Caco-2 (cell line): ENCODE data around the gene ZNF155. TPM values are rescaled to one million over a fixed set of nuclear protein-coding genes. Genes with fewer than 3 reads are reported as not detected.
A peak's percentile ranks its signal among the peaks of the same experiment; 100 is the strongest.

Experiments used
- BruUV-seq: library from RNA; stranded (reverse); fragments of 400-500 nt; replicated peaks from 2 replicates; lab custom pipeline; 2021; lab: Mats Ljungman, UMichigan
- CTCF ChIA-PET: fragments of 300-600 bp; sonication (Branson Sonifier 250); formaldehyde crosslinking; loops from one replicate; lab custom pipeline; 2022; ENCODE audit warnings: antibody characterized with exemption; lab: Charles Lee
- POLR2A ChIA-PET: fragments of 300-600 bp; sonication (Branson Sonifier 250); formaldehyde crosslinking; loops from one replicate; lab custom pipeline; 2022; ENCODE audit warnings: antibody characterized with exemption; lab: Charles Lee
- DNase-seq, 2 experiments: peaks; one replicate each; pipeline versions ENCODE4 v3.0.0 to v3.0.0-alpha.2; 2020 to 2022
- H3K27me3 ChIP-seq: replicated peaks from 2 replicates; pipeline ENCODE4 v1.6.0; 2011; ENCODE audit warnings: low read length; ENCODE audit not compliant: control insufficient read depth, insufficient read depth
- H3K36me3 ChIP-seq: 2 replicates; pipeline ENCODE4 v1.5.1; 2011; ENCODE audit warnings: low read length; ENCODE audit not compliant: control insufficient read depth, insufficient read depth
- H3K4me1 ChIP-seq: fragments of 250-450 bp; sonication (Bioruptor Pico); 2 replicates; pipeline ENCODE4 v1.5.1; 2020; ENCODE audit warnings: mild to moderate bottlenecking
- H3K4me3 ChIP-seq: 2 replicates; pipeline ENCODE4 v1.5.1; 2011; ENCODE audit warnings: low read depth, mild to moderate bottlenecking, control low read depth, low read length
- H3K9me3 ChIP-seq: fragments of 250-450 bp; sonication (Bioruptor Pico); 2 replicates; pipeline ENCODE4 v1.5.1; 2020; ENCODE audit warnings: mild to moderate bottlenecking, moderate library complexity
- H3K27ac Mint-ChIP-seq: one replicate; pipeline ENCODE4 v1.8.0; 2022; ENCODE audit warnings: mixed read lengths; ENCODE audit not compliant: unreplicated experiment
- H3K27me3 Mint-ChIP-seq: one replicate; pipeline ENCODE4 v1.8.0; 2022; ENCODE audit warnings: mixed read lengths; ENCODE audit not compliant: insufficient read depth, unreplicated experiment
- H3K36me3 Mint-ChIP-seq: one replicate; pipeline ENCODE4 v1.8.0; 2022; ENCODE audit warnings: mild to moderate bottlenecking, mixed read lengths; ENCODE audit not compliant: insufficient read depth, unreplicated experiment
- H3K4me1 Mint-ChIP-seq: one replicate; pipeline ENCODE4 v1.8.0; 2022; ENCODE audit warnings: low read depth, mixed read lengths; ENCODE audit not compliant: unreplicated experiment
- H3K4me3 Mint-ChIP-seq: one replicate; pipeline ENCODE4 v1.8.0; 2022; ENCODE audit warnings: mild to moderate bottlenecking, moderate library complexity, mixed read lengths; ENCODE audit not compliant: unreplicated experiment
- H3K9me3 Mint-ChIP-seq: one replicate; pipeline ENCODE4 v1.8.0; 2022; ENCODE audit warnings: mixed read lengths; ENCODE audit not compliant: unreplicated experiment
- intact Hi-C: fragments of 100-400 bp; cut with micrococcal nuclease; formaldehyde crosslinking; loops from one replicate; pipeline ENCODE4 v1.10.0; 2022; ENCODE audit not compliant: unreplicated experiment
- total RNA-seq: library from RNA; stranded (reverse); gene quantifications from 2 replicates; pipeline ENCODE4 v1.2.3, GENCODE V29; 2022
- TF ChIP-seq, protein P1 (sequence below), 2 experiments: fragments of 200-600 bp in 1 of 2; IDR thresholded peaks; 1 replicate in 1 of 2; 2 replicates in 1 of 2; pipeline versions ENCODE4 v1.5.1 to v1.8.0; 2011 to 2022; ENCODE audit warnings: antibody characterized with exemption in 1 of 2, control low read depth in 1 of 2, inconsistent platforms in 1 of 2, low read depth in 1 of 2, low read length in 1 of 2, mild to moderate bottlenecking in 1 of 2, moderate library complexity in 1 of 2; ENCODE audit not compliant: insufficient read depth in 1 of 2, severe bottlenecking in 1 of 2, unreplicated experiment in 1 of 2

Gene ZNF155
- total RNA-seq, 1 experiment from 2014 or later = 9.4 TPM

DNA sequence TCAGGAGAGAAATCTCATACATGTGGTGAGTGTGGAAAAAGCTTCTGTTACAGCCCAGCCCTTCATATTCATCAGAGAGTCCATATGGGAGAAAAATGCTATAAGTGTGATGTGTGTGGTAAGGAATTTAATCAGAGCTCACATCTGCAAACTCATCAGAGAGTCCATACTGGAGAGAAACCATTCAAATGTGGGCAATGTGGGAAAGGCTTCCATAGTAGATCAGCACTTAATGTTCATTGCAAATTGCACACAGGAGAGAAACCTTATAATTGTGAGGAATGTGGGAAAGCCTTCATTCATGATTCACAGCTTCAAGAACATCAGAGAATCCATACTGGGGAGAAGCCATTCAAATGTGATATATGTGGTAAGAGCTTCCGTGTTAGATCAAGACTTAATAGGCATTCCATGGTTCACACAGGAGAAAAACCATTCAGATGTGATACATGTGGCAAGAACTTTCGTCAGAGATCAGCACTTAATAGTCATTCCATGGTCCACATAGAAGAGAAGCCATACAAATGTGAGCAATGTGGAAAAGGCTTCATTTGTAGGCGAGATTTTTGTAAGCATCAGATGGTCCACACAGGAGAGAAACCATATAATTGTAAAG is 17.8 kb upstream of the ZNF155 start:
- Histone ChIP-seq H3K4me1 (no peaks in the 10 kb centered on the region), H3K27me3 (no peaks in the 10 kb centered on the region; the same call in 1 of the 2 replicates), H3K9me3 (peaks cover 60% of the 10 kb centered on the region), H3K4me3 (no peak overlapping the region), H3K36me3 (peaks cover 6% of the 10 kb centered on the region)
- TF ChIP-seq, protein P1, sequence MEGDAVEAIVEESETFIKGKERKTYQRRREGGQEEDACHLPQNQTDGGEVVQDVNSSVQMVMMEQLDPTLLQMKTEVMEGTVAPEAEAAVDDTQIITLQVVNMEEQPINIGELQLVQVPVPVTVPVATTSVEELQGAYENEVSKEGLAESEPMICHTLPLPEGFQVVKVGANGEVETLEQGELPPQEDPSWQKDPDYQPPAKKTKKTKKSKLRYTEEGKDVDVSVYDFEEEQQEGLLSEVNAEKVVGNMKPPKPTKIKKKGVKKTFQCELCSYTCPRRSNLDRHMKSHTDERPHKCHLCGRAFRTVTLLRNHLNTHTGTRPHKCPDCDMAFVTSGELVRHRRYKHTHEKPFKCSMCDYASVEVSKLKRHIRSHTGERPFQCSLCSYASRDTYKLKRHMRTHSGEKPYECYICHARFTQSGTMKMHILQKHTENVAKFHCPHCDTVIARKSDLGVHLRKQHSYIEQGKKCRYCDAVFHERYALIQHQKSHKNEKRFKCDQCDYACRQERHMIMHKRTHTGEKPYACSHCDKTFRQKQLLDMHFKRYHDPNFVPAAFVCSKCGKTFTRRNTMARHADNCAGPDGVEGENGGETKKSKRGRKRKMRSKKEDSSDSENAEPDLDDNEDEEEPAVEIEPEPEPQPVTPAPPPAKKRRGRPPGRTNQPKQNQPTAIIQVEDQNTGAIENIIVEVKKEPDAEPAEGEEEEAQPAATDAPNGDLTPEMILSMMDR (IDR thresholded peaks at IDR 0.05; ENCODE audit: insufficient read depth in 1 of 2, low read depth in 1 of 2, low read length in 1 of 2, severe bottlenecking in 1 of 2, unreplicated experiment in 1 of 2) = no peak
- intact Hi-C loops = no loop called here
- Mint-ChIP-seq H3K36me3 (peaks cover 45% of the 10 kb centered on the region), H3K27ac (no peak overlapping the region), H3K9me3 (peaks cover 65% of the 10 kb centered on the region), H3K27me3 (no peaks in the 10 kb centered on the region), H3K4me3 (no peak overlapping the region), H3K4me1 (no peaks in the 10 kb centered on the region)
- DNase-seq = no peak
- POLR2A ChIA-PET = no interaction called here
- BruUV-seq = no TSS peak
- CTCF ChIA-PET = no interaction called here

GRCh38 chr19:43976732-43977131 is 7.3 kb upstream of the ZNF155 start:
- H3K36me3 ChIP-seq = no peaks in the 10 kb centered on the region
- CTCF ChIA-PET = no interaction called here
- H3K36me3 Mint-ChIP-seq = peaks cover 8% of the 10 kb centered on the region
- TF ChIP-seq, protein P1 (IDR thresholded peaks at IDR 0.05; ENCODE audit: insufficient read depth in 1 of 2, low read depth in 1 of 2, low read length in 1 of 2, severe bottlenecking in 1 of 2, unreplicated experiment in 1 of 2) = no peak
- peaks cover 30% of the 10 kb centered on the region for H3K9me3 ChIP-seq
- H3K27ac Mint-ChIP-seq = no peak overlapping the region
- DNase-seq = no peak
- POLR2A ChIA-PET = no interaction called here
- H3K4me3 ChIP-seq = no peak overlapping the region
- no TSS peak for BruUV-seq
- no peaks in the 10 kb centered on the region for H3K27me3 ChIP-seq
- H3K9me3 Mint-ChIP-seq = peaks cover 34% of the 10 kb centered on the region
- intact Hi-C loops = no loop called here
- no peak overlapping the region for H3K4me3 Mint-ChIP-seq
- H3K4me1 ChIP-seq = no peaks in the 10 kb centered on the region
- no peaks in the 10 kb centered on the region for H3K4me1 Mint-ChIP-seq
- no peaks in the 10 kb centered on the region for H3K27me3 Mint-ChIP-seq

GRCh38 chr19:43983544-43983911 is 460 bp upstream of the ZNF155 start:
- TF ChIP-seq, protein P1 (IDR thresholded peaks at IDR 0.05; ENCODE audit: insufficient read depth in 1 of 2, low read depth in 1 of 2, low read length in 1 of 2, severe bottlenecking in 1 of 2, unreplicated experiment in 1 of 2) = no peak
- H3K9me3 Mint-ChIP-seq = peaks cover 4% of the 10 kb centered on the region
- intact Hi-C loops = loop anchor here (5.0 to 10.0 kb wide), 2 partner anchors 46 to 181 kb away; partner anchors contain the start of genes ZNF226 and ZNF45
- Histone ChIP-seq H3K4me3 (peak overlapping the region; percentile 98), H3K27me3 (no peaks in the 10 kb centered on the region), H3K9me3 (no peaks in the 10 kb centered on the region), H3K36me3 (no peaks in the 10 kb centered on the region; the same call in 1 of the 2 replicates), H3K4me1 (no peaks in the 10 kb centered on the region)
- peak overlapping the region; percentile 99 for H3K4me3 Mint-ChIP-seq
- peak overlapping the region; percentile 95 for H3K27ac Mint-ChIP-seq
- BruUV-seq = no TSS peak
- H3K27me3 Mint-ChIP-seq = no peaks in the 10 kb centered on the region
- no peak for DNase-seq
- H3K36me3 Mint-ChIP-seq = no peaks in the 10 kb centered on the region
- ChIA-PET CTCF (no interaction called here), POLR2A (no interaction called here)
- H3K4me1 Mint-ChIP-seq = no peaks in the 10 kb centered on the region
